Activated CD8-positive, alpha-beta memory T cell treated with anti-CD3 and anti-CD28 coated beads for 36 hours (primary cell): Measurements from ENCODE around the gene PSMB11. TPM values are rescaled to one million over a fixed set of nuclear protein-coding genes. Genes with fewer than 3 reads are reported as not detected.
"Not testable (repeated sequence)": the region's sequence is repeated elsewhere in the genome, so short reads cannot be mapped to it uniquely, and the experiment has no call there.

Source experiments
- CTCF ChIA-PET: fragments of 350-600 bp; sonication (Branson Sonifier 250); formaldehyde crosslinking; loops from one replicate; lab custom pipeline; 2021; ENCODE audit warnings: antibody characterized with exemption; lab: Charles Lee
- POLR2A ChIA-PET: fragments of 350-600 bp; sonication (Branson Sonifier 250); formaldehyde crosslinking; loops from one replicate; lab custom pipeline; 2021; ENCODE audit warnings: antibody characterized with exemption; lab: Charles Lee
- total RNA-seq, 2 experiments: library from RNA; stranded (reverse); gene quantifications; one replicate each; pipeline ENCODE4 v1.2.3, GENCODE V29; 2021

Gene PSMB11
- total RNA-seq = not detected

DNA sequence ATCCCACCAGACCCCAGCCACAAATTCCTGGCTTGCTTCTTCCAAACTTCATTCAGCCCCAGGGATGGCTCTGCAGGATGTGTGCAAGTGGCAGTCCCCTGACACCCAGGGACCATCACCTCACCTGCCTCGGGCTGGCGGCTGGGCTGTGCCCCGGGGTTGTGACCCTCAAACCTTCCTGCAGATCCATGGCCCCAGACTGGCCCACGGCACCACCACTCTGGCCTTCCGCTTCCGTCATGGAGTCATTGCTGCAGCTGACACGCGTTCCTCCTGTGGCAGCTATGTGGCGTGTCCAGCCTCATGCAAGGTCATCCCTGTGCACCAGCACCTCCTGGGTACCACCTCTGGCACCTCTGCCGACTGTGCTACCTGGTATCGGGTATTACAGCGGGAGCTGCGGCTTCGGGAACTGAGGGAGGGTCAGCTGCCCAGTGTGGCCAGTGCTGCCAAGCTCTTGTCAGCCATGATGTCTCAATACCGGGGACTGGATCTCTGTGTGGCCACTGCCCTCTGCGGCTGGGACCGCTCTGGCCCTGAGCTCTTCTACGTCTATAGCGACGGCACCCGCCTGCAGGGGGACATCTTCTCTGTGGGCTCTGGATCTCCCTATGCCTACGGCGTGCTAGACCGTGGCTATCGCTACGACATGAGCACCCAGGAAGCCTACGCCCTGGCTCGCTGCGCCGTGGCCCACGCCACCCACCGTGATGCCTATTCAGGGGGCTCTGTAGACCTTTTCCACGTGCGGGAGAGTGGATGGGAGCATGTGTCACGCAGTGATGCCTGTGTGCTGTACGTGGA is at the start of gene PSMB11:
PSMB11 (plus strand) TSS at position 51 of the 804 bp plus-strand sequence; CDS start at position 65, 14 bp downstream.
- ChIA-PET POLR2A (no interaction called here), CTCF (interaction anchor here (1.3 to 1.6 kb wide), 2 partner anchors 14 to 47 kb away, joined by 3 to 4 read pairs; no protein-coding TSS in a partner anchor)

- CTCF ChIA-PET = interaction anchor here (0.9 to 6.1 kb wide), 5 partner anchors 21 to 83 kb away, joined by 3 to 48 read pairs (median 4); partner anchors contain the start of gene CDH24
- POLR2A ChIA-PET = interaction anchor here (0.6 to 1.4 kb wide), 2 partner anchors 61 to 64 kb away, joined by 4 to 6 read pairs; partner anchors contain the start of gene CDH24
Observed at GRCh38 chr14:22993517-22993916, 48.5 kb upstream of the PSMB11 start.

- CTCF ChIA-PET = interaction anchor here (0.8 to 6.1 kb wide), 23 partner anchors 9 to 82 kb away, joined by 3 to 48 read pairs (median 5); partner anchors contain the start of genes AJUBA and CDH24
- POLR2A ChIA-PET = interaction anchor here (0.8 to 1.2 kb wide), 2 partner anchors 31 to 63 kb away, joined by 3 to 4 read pairs; no protein-coding TSS in a partner anchor
Observed at GRCh38 chr14:22994762-22995275, 47.2 kb upstream of the PSMB11 start.

- POLR2A ChIA-PET = no interaction called here
Observed at GRCh38 chr14:22995889-22996625, 46.0 kb upstream of the PSMB11 start.

DNA sequence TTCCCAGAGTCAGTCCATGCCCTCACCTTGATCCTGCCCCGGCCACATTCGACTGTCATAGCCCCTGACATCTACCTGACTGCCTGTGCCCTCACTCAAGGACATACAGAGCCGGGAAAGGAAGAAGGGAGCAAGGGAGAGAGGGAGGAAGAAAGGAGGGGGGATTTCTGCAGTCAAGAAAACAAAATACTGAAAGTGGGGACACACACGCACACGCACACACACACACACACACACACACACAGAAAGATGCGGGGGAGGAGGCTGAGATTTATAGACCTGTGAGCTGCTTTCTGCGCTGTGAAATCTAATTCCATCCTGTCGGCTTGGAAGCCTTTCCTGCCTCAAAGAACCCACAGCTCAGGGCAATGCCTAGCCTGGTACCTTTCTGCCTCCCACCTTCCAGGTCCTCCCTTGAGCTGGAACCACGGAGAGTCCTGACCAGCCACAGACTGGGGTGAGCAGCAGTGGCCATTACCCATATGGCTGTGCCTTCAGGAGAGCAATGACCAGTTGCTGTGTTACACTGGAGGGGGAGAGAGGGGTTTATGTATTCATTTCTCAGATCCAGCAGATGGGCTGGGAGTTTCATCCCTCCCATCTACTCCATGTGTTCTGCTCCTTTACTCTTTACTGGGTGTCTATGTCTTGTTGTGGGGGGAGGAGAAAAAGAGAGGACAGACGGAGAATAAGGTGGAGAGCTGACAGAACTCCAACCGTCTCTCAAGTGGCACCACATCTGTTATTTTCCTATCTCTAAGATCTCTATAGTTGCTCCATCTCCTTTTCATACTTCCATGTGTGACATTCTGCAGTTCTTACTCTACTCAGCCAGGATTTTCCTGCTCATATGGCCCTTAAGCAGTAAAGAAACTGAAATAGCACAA is 45.0 kb upstream of the PSMB11 start:
- POLR2A ChIA-PET = interaction anchor here (0.6 to 1.5 kb wide), 2 partner anchors 10 to 72 kb away, joined by 3 to 5 read pairs; no protein-coding TSS in a partner anchor

More at GRCh38 chr14:22995889-22996625, 46.0 kb upstream of the PSMB11 start:
- CTCF ChIA-PET = interaction anchor here (0.6 to 6.1 kb wide), 17 partner anchors 8 to 81 kb away, joined by 3 to 48 read pairs (median 5); partner anchors contain the start of gene CDH24

DNA sequence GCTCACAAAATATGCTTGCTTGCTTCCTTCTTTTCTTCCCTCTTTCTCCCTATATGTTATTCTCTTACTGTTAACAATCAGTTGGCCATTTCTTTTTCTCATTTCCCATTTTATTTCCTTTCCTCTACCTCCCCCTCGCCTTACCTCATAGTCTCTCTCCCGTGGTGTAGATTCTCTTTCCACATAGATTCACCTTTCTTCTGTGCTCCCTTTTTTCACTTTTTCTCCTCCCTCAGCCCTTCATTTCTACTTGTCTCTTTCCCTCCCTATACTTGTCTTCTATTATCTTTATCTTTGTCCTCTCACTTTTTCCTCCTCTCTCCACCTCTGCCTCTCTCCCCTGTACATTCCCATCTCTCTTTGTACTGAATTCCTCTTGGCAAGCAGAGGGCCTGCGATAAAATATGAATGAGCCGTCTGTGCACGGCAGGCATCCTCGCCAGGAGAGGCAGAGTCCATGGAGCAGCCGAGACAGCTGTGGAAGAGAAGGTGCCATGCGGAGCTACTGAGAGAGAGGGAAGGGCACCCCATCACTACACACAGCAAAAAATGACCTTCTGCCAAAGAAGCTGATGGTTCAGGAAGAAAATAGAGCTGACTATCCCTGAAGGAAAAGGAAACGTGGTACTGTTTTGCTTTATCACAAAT is 44.2 kb upstream of the PSMB11 start:
- CTCF ChIA-PET = interaction anchor here (1.1 kb wide), 1 partner anchor 42 kb away, joined by 3 read pairs; no protein-coding TSS in a partner anchor
- POLR2A ChIA-PET = interaction anchor here (0.6 to 1.5 kb wide), 2 partner anchors 9 to 71 kb away, joined by 3 to 5 read pairs; no protein-coding TSS in a partner anchor

More for the DNA sequence above, 45.0 kb upstream of the PSMB11 start:
- CTCF ChIA-PET = interaction anchor here (0.7 to 6.1 kb wide), 6 partner anchors 11 to 72 kb away, joined by 3 to 48 read pairs (median 8); partner anchors contain the start of gene CDH24

DNA sequence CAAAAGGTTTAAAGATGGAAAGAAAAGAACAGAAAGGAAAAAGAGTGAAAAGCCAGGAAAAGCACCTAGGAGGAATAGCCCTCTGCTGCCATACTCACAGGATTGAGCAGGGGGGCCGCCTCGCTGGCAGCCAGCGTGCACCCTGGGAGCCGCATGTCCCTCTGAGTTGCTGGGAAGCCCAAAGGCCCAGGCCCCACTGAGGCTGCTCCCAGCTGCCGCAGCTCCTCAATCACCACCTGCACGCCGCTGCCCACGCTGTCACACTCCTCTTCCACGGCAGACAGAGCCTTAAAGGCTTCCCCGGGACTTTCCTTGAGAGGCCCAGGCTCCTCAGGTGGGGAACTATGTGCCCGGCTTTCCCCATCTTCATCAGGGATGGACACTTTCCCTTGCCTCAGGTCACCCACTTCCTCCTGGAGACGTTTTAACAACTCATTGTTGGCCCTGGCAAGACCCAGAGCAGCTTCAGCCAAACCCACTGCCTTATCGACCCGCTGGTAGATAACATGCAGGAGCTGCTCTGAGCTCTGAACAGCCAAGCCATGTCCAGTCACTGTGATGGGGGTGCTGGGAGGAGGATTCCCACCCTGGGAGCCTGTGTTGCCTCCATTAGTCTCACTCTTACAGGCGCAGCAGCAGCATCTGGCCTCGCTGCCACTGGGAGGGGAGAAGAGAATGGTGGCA is 43.5 kb upstream of the PSMB11 start:
- POLR2A ChIA-PET = interaction anchor here (1.5 kb wide), 1 partner anchor 9 kb away, joined by 3 read pairs; no protein-coding TSS in a partner anchor
- CTCF ChIA-PET = interaction anchor here (1.1 kb wide), 1 partner anchor 41 kb away, joined by 3 read pairs; no protein-coding TSS in a partner anchor

GRCh38 chr14:23000860-23001259 is 41.2 kb upstream of the PSMB11 start:
- ChIA-PET CTCF (interaction anchor here (0.7 to 2.5 kb wide), 3 partner anchors 15 to 579 kb away, joined by 4 to 9 read pairs (median 6); partner anchors contain the start of gene CDH24), POLR2A (interaction anchor here (0.6 kb wide), 1 partner anchor 134 kb away, joined by 4 read pairs; no protein-coding TSS in a partner anchor)

GRCh38 chr14:23002592-23002991 is 39.4 kb upstream of the PSMB11 start:
- POLR2A ChIA-PET = interaction anchor here (0.6 kb wide), 1 partner anchor 93 kb away, joined by 6 read pairs; the partner anchor contains the start of gene C14orf119
- CTCF ChIA-PET = interaction anchor here (0.9 to 2.5 kb wide), 3 partner anchors 15 to 55 kb away, joined by 3 to 9 read pairs (median 3); partner anchors contain the start of gene CDH24

DNA sequence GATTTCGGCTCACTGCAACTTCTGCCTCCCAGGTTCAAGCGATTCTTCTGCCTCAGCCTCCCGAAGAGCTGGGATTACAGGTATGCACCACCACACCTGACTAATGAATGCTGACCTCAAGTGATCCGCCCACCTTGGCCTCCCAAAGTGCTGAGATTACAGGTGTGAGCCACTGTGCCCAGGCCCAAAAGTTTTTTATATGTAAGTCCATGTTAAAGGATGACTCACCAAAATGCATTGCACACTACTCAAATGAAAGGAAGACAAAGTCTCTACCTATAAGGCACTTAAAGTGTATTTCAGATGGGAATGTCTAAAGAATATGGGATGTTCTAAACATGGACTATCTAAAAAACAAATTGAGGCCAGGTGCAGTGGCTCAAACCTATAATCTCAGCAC is 37.7 kb upstream of the PSMB11 start:
- CTCF ChIA-PET = interaction anchor here (1.4 kb wide), 1 partner anchor 54 kb away, joined by 3 read pairs; no protein-coding TSS in a partner anchor
- POLR2A ChIA-PET = not testable (repeated sequence)

- POLR2A ChIA-PET = interaction anchor here (1.0 to 2.2 kb wide), 3 partner anchors 28 to 52 kb away, joined by 3 to 12 read pairs (median 8); partner anchors contain the start of genes CDH24 and PSMB5
- CTCF ChIA-PET = interaction anchor here (0.7 to 2.5 kb wide), 9 partner anchors 9 to 435 kb away, joined by 3 to 21 read pairs (median 4); partner anchors contain the start of gene CDH24
Observed at GRCh38 chr14:23005451-23006187, 36.4 kb upstream of the PSMB11 start.

DNA sequence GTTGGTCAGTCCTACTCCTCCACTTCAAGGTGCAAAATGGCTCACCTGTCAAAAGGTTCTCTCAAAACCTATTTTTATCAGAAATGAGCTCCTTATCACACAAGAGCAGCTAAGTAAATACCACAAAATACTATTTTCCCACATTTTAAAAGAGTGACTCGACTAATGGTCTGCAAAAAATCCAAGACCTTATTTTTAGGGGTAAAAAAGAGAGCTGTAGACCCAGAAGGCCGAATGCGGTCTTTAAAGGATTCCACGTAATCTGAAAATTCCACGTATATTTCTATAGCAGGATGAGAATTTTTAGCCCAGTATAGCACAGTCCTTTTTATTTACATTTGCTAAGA is 35.9 kb upstream of the PSMB11 start:
- POLR2A ChIA-PET = interaction anchor here (1.0 to 2.2 kb wide), 8 partner anchors 11 to 77 kb away, joined by 3 to 12 read pairs (median 6); partner anchors contain the start of genes CDH24, PRMT5 and PSMB5
- CTCF ChIA-PET = interaction anchor here (0.7 to 2.5 kb wide), 14 partner anchors 9 to 436 kb away, joined by 3 to 21 read pairs (median 4); partner anchors contain the start of gene CDH24

GRCh38 chr14:23006544-23007419 is 35.2 kb upstream of the PSMB11 start:
- POLR2A ChIA-PET = interaction anchor here (0.6 to 2.2 kb wide), 14 partner anchors 9 to 500 kb away, joined by 3 to 12 read pairs (median 4); partner anchors contain the start of genes CDH24, HOMEZ, PRMT5 and PSMB5
- CTCF ChIA-PET = interaction anchor here (0.7 to 2.5 kb wide), 22 partner anchors 8 to 436 kb away, joined by 3 to 21 read pairs (median 3); partner anchors contain the start of genes ACIN1, AJUBA, C14orf119 and CDH24

GRCh38 chr14:23008831-23009230 is 33.2 kb upstream of the PSMB11 start:
- CTCF ChIA-PET = interaction anchor here (0.6 to 1.6 kb wide), 4 partner anchors 14 to 449 kb away, joined by 3 to 6 read pairs (median 4); no protein-coding TSS in a partner anchor
- POLR2A ChIA-PET = interaction anchor here (0.6 kb wide), 1 partner anchor 1497 kb away, joined by 3 read pairs; no protein-coding TSS in a partner anchor
